Cardiac muscle cell (in vitro differentiated cells and primary cell): ENCODE data around the gene AMOTL1. TPM values are rescaled to one million over a fixed set of nuclear protein-coding genes. Genes with fewer than 3 reads are reported as not detected.
"Not testable (repeated sequence)": the region's sequence is repeated elsewhere in the genome, so short reads cannot be mapped to it uniquely, and the experiment has no call there.

Source experiments
- DNase-seq, 2 donors: peaks; one replicate each; pipeline versions ENCODE4 v3.0.0 to v3.0.0-alpha.2; 2010 to 2017; ENCODE audit warnings: low read depth in 1 of 2, low spot score in 1 of 2
- H3K27ac ChIP-seq: fragments of 200-600 bp; sonication (generic); 2 replicates; pipeline ENCODE4 v1.5.1; 2016
- H3K27me3 ChIP-seq: fragments of 200-600 bp; sonication (generic); 2 replicates; pipeline ENCODE4 v1.6.0; 2016; ENCODE audit warnings: control low read depth
- H3K36me3 ChIP-seq: fragments of 200-600 bp; sonication (generic); 2 replicates; pipeline ENCODE4 v1.5.1; 2016; ENCODE audit warnings: control low read depth
- H3K4me1 ChIP-seq: fragments of 200-600 bp; sonication (generic); 2 replicates; pipeline ENCODE4 v1.8.1; 2017; ENCODE audit warnings: low read depth, mild to moderate bottlenecking, mixed run types
- H3K4me3 ChIP-seq: fragments of 200-600 bp; sonication (generic); 2 replicates; pipeline ENCODE4 v1.5.1; 2016; ENCODE audit warnings: mild to moderate bottlenecking
- H3K9me3 ChIP-seq: fragments of 200-600 bp; sonication (generic); 2 replicates; pipeline ENCODE4 v1.5.1; 2017; ENCODE audit warnings: low read depth, mild to moderate bottlenecking, control low read depth
- CTCF ChIP-seq: IDR thresholded peaks from 2 replicates; pipeline ENCODE4 v1.5.1; 2012; ENCODE audit warnings: low read depth, mild to moderate bottlenecking, low read length
- polyA plus RNA-seq: library from polyadenylated mRNA; unstranded; fragments of >200 nt; fragmentation: Nextera tagmentation; extraction: Ambion mirVana; gene quantifications from 2 replicates; pipeline ENCODE4 v1.2.1, GENCODE V29; 2016
- total RNA-seq: library from RNA; depleted of rRNA; stranded (reverse); fragments of >200 nt; gene quantifications from 2 replicates; pipeline ENCODE4 v1.2.3, GENCODE V29; 2016

Gene AMOTL1
- total and polyA plus RNA-seq, 2 experiments from 2014 or later, result 1.2 to 5.1 TPM

GRCh38 chr11:94912806-94913205 lies 144.7 kb downstream of the AMOTL1 start:
- H3K4me3 ChIP-seq, result no peak overlapping the region
- no peaks in the 10 kb centered on the region for H3K9me3 ChIP-seq
- no peak for DNase-seq
- TF ChIP-seq CTCF, result no peak
- no peak overlapping the region for H3K27ac ChIP-seq
- peaks cover 6% of the 10 kb centered on the region for H3K27me3 ChIP-seq
- H3K36me3 ChIP-seq, result no peaks in the 10 kb centered on the region
- no peaks in the 10 kb centered on the region for H3K4me1 ChIP-seq

GRCh38 chr11:94913718-94914394 lies 145.7 kb downstream of the AMOTL1 start:
- not testable (repeated sequence) for H3K36me3 ChIP-seq, H3K4me1 ChIP-seq, H3K9me3 ChIP-seq, DNase-seq, H3K4me3 ChIP-seq, H3K27ac ChIP-seq, H3K27me3 ChIP-seq

GRCh38 chr11:94920311-94920710 lies 152.2 kb downstream of the AMOTL1 start:
- Histone ChIP-seq H3K27me3 (peaks cover 6% of the 10 kb centered on the region), H3K4me1 (no peaks in the 10 kb centered on the region)
- DNase-seq, result no peak

GRCh38 chr11:94922321-94923003 lies 154.3 kb downstream of the AMOTL1 start:
- H3K4me1 ChIP-seq, result peaks cover 5% of the 10 kb centered on the region
- TF ChIP-seq CTCF, result no peak
- DNase-seq, result no peak
- H3K27me3 ChIP-seq, result peaks cover 6% of the 10 kb centered on the region
- H3K4me3 ChIP-seq, result no peak overlapping the region
- H3K9me3 ChIP-seq, result no peaks in the 10 kb centered on the region
- H3K27ac ChIP-seq, result no peak overlapping the region
- no peaks in the 10 kb centered on the region for H3K36me3 ChIP-seq

More at GRCh38 chr11:94920311-94920710, 152.2 kb downstream of the AMOTL1 start:
- no peak for TF ChIP-seq CTCF
- H3K27ac ChIP-seq, result no peak overlapping the region
- no peak overlapping the region for H3K4me3 ChIP-seq
- no peaks in the 10 kb centered on the region for H3K36me3 ChIP-seq
- H3K9me3 ChIP-seq, result no peaks in the 10 kb centered on the region

GRCh38 chr11:94923004-94923334 lies 154.8 kb downstream of the AMOTL1 start:
- DNase-seq, result no peak

More at GRCh38 chr11:94923004-94923334, 154.8 kb downstream of the AMOTL1 start:
- no peak overlapping the region for H3K27ac ChIP-seq
- H3K9me3 ChIP-seq, result no peaks in the 10 kb centered on the region
- H3K4me1 ChIP-seq, result peaks cover 5% of the 10 kb centered on the region
- peaks cover 6% of the 10 kb centered on the region for H3K27me3 ChIP-seq
- no peak overlapping the region for H3K4me3 ChIP-seq
- TF ChIP-seq CTCF, result no peak
- no peaks in the 10 kb centered on the region for H3K36me3 ChIP-seq
